Glomerular visceral epithelial cell (primary cell): ENCODE data around the gene TP73.
A peak's percentile ranks its signal among the peaks of the same experiment; 100 is the strongest.

Source experiments
- DNase-seq: peaks from one replicate; pipeline ENCODE4 v3.0.0-alpha.2; 2016; ENCODE audit errors: extremely low spot score

Gene TP73

GRCh38 chr1:3651930-3652547, at the start of gene TP73:
Gene TP73 (plus strand): TSS chr1:3652516. CDS start chr1:3682366, 29,850 bp downstream.
- DNase-seq: peak; percentile 40

DNA sequence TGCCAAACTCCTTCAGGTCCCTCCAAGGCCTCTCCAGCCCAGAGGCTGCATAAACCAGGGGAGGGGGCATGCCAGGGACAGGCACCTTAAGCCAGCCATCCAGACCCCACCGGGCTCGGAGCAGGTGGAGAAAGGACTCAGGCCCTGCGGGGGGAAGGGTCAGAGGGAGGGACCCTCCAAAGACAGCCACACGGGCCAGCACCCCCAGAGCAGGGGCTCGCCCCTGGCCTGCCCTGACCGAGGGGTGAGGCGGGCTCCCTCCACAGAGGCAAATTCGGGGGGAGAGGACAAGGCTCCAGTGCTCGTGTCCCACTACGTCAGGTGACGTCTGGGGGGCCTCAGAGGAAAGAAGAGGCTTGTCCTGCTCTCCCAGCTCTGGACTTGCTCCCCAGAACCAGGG, 49.2 kb upstream of the TP73 start:
- no peak for DNase-seq

GRCh38 chr1:3603571-3604467, 48.5 kb upstream of the TP73 start:
- DNase-seq: no peak

DNA sequence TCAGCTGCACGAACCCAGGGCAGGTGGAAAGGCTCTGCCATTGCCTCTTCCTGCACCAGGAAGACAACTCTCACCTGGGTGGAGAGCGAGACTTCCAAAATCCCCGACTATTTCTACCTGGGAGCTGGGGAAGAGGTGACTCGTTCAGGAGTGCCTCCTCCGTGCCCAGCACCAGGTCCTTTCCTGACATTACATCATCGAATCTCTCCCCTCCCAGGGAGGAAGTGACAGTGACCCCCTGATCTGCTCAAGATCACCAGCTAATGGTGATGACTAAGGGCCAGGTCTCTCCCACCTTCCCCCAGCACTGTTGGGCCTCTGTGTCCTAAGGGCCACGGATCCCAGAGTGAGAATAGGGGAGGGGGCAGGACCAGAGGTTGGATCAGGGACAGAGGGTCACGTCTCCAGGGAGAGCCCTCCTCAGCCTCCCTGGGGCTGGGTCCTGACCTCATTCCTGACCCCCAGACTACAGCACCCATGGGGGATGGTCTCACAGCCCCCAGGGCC, 47.8 kb upstream of the TP73 start:
- no peak for DNase-seq

- no peak for DNase-seq
These were observed 47.1 kb upstream of the TP73 start for GRCh38 chr1:3604997-3605823.

- DNase-seq: no peak
These were observed 45.3 kb upstream of the TP73 start for GRCh38 chr1:3606779-3607702.

GRCh38 chr1:3607703-3608065, 44.6 kb upstream of the TP73 start:
- no peak for DNase-seq

- DNase-seq: no peak
These were observed 44.2 kb upstream of the TP73 start for GRCh38 chr1:3608154-3608553.

DNA sequence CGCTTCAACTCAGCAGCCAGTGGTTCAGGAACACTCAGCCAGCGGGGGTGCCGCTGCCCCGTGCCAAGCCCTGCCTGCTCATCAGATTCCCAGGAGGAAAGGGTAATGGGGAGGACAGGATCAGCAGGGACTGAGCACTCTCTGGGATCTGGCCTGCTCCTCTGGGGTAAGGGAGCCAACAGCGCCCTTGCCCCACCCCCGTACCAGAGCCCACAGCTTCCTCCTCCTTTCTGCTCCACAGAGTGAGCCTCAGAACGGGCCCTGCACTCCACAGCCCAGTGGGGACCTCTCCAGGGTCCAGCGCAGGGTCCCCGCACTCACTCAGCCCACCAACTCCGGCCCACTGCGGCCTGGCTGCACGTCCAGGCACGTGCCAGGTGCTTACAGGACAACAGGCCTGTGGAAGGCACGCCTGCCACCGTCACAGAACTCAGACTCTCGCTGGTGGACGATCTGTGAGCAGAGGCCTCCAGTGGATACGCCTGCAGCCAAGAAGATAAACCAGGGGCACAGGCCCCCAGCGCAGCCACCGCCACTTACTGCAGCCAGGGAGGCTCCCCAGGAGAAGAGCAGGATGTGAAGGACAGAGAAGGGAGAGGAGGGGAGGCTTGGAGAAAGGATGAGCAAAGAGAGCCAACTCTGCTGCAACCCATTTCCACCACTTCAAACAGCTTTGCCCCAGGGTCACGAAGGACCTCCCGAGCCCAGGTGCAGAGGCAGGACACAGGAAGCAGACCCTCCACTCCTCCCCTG, 43.1 kb upstream of the TP73 start:
- no peak for DNase-seq

- DNase-seq: no peak
These were observed 42.4 kb upstream of the TP73 start for GRCh38 chr1:3609769-3610526.

DNA sequence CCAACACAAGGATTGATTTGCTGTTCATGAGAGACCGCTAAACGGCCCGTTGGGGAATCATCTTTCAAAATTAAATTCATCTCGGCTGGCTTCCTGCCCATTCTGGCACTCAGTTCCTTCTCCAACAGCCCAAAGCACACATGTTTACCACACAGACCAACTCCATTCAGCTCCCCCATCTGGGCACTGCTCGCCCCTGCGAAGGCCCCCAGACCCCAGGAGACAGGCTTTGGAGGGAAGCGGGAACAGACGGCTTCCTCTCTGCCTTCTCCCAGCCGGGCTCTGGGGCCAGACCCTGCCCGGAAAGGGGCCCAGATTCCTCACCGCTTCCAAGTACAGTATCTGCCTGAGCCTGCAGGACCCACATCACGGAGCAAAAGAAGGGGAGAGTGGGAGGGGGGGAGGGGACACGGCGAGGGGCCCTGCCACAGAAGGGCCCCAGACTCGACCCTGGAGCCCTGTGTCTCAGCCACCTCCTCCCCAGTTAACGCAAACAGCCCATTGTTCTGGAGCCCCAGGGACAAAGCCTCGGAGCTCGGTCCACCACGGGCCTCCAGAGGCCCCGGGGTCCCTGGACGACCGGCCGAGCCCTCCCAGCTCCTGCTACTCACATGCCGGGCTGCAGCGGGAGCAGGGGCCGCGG, 41.7 kb upstream of the TP73 start:
- no peak for DNase-seq

DNA sequence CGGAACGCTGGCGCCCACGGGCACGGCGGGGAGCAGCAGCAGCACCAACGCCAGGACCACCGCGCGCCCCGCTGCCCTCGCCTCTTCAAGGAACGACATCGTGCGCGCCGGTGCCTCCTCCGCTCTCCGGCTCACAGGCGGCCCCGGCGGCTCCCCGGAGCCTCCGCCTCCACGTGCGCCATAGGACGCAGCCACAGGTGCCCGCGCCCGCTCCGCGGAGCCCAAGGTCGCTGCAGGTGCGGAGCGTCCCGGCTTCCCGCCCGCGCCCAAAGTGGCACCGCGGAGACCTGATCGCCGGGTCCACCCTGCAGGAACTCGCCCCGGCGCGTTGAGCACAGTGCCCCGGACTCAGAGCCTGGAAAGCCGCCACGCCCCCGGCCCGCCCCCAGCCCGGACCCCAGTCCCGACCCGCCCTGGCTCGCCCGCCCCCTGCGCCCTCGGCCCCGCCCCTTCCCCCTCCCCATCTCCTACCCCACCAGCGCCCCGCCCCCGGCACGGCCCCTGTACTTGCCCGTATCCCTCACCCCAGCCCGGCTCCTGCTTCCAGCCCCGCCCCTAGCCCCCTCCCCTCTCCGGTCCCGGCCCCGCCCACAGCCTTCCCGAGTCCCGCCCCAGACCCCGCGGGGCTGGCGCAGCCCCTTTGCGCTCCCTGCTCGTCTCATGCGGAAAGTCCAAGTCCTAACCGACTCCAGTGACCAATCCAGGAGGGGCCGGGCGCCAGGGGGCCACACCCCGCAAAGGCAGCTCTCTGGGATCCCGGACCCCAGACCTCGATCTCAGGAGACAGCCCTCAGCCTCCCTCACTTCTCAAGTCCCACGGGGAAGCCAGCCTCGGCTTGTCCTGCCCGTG, 40.9 kb upstream of the TP73 start, which contains the start of gene MEGF6:
Gene MEGF6 (minus strand): TSS at position 339 of the 850 bp plus-strand sequence. CDS start 240 bp downstream, at position 99.
- no peak for DNase-seq

- DNase-seq: no peak
These were observed 40.2 kb upstream of the TP73 start for GRCh38 chr1:3612123-3612522.

DNA sequence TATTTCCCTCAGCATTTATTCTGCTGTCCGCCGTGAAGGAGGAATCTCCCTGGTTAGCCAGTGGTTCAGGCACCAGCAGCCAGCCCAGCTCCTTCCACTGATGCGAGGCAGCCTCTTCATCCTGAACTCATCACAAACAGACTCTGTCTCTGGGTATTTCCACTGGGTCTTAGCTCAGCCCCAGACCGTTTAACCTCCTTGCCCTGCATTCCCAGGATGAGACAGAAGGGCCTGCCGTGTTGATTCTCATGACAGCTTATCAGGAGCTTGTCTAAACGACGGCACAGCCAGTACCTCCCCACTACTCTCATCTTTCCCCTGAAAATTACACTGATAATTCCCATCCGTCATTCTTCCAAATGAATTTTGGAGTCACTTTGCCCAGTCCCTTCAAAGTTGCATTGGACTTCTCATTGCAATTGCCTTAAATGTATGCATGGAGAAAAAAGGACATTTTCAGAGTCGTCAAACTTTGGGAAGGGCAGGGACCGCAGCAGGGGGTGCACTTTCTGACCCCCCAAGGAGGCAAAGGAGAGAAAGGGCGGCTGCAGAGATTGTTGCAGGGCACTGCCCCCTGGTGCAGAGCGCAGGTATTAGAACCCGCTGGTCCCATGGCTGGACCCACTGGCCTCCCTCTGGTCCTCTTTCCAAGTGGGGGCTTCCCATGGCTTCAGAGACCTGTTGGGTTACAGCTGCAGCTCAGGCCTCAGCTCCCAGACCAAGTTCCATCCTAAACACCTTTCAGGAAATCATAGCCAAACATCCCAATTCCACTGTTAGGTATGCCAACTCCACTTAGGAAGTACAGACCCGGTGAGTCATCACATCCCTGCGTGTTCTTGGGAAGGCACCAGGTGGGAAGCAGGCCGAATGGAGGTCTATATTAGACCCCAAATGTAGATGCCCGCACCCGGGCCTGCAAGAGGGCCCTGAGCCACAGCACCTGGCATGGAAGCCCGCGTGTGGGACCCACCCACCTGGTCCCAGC, 37.3 kb upstream of the TP73 start:
- no peak for DNase-seq

DNA sequence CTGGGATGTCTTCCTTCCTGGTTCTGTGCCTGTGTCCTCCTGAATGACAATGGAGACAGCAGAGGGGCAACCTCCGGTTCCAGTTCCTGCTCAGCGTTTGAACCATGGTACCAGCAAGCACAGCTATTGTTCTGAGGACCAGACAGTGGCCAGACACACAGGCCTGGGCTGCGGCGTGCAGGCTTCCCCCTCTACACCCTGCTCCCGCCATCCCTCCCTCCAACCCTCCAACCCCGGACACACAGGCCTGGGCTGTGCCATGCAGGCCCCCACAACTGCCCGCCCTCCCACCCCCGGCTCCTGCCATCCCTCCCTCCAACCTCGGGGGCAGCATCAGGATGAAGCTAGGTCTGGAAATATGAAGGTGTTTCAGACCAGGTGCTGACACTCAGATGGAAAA, 35.5 kb upstream of the TP73 start:
- DNase-seq: no peak

GRCh38 chr1:3617806-3618345, 34.4 kb upstream of the TP73 start:
- DNase-seq: no peak

GRCh38 chr1:3618531-3618880, 33.8 kb upstream of the TP73 start:
- no peak for DNase-seq
